ENCODE measurements around the gene CBX5.

The CBX5 gene

DNA sequence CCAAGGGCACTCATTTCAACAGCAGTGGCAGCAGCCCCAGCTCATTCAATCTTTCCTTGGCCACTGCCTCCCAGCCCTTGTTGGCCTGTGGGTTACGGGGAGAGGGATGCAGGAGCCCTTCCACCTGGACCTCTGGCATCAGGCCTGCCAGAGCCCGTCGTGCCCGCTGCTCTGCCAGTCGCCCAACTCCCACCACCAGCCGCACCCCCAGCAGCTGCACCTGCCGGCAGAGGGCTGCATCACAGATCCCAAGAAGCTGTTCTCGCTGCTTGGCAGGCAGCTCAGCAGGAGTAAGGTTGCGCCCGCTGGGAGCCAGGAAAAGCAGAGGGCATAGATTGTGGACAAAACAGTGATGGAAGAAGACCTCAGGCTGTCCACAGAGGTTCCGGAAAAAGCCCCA lies 97.8 kb downstream of the CBX5 start:
- H3K4me3 ChIP-seq (ENCODE audit: low read depth, low read length), result no peak overlapping the region
- H3K4me1 ChIP-seq (ENCODE audit: control insufficient read depth, insufficient read depth, low read length), result no peaks in the 10 kb centered on the region
- H3K36me3 ChIP-seq (ENCODE audit: control insufficient read depth, insufficient read depth, low read length), result 0 out of 2 replicates have a peak, but pooled peaks cover 10% of the 10 kb centered on the region
- peaks cover 22% of the 10 kb centered on the region for H3K27me3 ChIP-seq (ENCODE audit: control insufficient read depth, insufficient read depth, low read length)
- no peak overlapping the region for H3K9ac ChIP-seq (ENCODE audit: low read depth, low read length)
- H3K27ac ChIP-seq (ENCODE audit: low read depth, low read length), result no peak overlapping the region
- no peaks in the 10 kb centered on the region for H3K9me3 ChIP-seq (ENCODE audit: control insufficient read depth, insufficient read depth, low read length)

Data from HUES48 (cell line).